NCI-H69 (cell line): Measurements from ENCODE around the gene MYO15A.

Source experiments
- DNase-seq: peaks from one replicate; lab custom pipeline; 2025; lab: John Stamatoyannopoulos, UW

Gene MYO15A

DNA sequence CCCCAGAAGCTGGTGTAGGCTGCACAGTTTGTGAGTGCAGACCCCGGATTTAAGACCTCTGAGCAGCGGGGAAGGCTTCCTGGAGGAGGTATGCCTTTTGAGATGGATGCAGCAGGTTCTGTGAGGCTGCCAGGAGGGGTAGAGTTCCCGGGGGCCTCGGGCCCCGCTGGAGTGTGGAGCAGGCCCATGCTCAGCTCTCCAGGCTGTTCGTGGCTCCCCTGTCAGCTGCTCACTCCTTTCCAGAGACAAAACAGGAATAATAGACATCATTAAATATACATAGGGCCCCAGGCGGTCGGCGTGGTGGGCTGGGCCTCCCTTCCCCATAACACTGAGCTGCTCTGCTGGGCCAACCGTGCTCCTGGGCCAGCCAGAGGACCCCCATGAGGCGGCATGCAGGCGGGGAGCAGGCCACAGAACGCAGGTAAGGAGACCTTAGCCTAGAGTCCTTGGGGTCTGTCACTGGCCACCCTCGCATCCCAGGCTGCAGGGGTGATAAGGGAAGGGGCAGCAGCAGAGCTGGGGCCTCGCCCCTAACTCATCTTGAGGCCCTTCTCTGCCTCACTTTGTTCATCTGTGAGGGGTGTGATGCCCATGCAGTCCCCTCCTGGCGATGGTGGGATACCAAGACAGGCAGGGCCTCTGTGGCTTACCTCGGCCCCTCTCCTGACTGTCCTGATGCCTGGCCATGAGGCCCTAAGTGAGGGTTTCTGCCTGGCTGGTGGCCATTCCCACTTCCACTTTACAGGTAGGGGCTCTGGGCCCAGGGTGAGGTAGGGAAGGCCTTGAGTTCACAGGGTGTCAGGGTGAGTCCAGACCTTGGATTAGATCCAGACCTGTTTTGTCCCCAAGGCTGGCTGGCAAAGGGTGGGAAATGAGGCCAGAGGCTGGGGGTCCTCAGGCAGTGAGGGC, at the start of gene MYO15A:
TSS of gene MYO15A (plus strand) at position 356 of the 912 bp plus-strand sequence. CDS start 10,045 bp downstream, outside the sequence.
- no peak for DNase-seq

DNA sequence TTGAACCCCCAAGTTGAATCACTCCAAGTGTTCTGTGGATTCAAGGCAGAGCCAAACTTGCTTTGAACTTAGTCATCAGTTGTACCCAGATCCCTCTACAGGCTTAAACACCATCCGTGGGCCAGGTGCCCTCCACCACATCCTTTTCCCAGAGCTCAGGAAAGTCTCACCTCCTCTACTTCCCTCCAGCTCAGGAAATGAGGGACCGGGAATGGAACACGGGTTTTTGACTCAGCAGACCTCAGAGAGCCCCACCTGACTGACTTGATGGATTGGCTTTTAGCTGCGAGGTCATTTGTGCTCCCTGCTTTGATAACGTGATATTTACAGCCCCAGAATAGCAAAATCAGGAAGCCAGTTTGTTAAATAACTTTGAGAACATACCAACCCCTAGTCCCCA, 49.3 kb upstream of the MYO15A start:
- no peak for DNase-seq

GRCh38 chr17:18064053-18064452, 44.5 kb upstream of the MYO15A start:
- no peak for DNase-seq

DNA sequence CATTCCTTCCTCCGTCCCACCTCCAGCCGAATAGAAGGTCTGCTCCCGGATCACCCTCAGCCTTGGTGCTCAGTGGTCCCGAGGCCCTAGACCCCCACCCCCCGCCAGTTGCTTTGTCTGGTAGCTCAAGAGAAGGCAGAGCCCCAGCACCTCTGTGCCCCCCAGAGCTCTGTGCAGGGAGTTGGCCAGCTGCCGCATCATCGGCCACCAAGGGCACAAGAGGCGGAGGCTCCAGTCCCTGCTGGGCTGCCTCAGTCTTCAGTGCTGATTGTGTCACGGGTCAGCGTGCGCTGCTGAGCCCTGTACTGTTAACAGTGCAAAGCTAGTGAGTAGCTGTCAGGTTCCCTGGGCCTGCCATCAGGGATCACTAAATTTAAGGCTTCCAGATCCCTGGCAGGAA, 43.0 kb upstream of the MYO15A start:
- no peak for DNase-seq

DNA sequence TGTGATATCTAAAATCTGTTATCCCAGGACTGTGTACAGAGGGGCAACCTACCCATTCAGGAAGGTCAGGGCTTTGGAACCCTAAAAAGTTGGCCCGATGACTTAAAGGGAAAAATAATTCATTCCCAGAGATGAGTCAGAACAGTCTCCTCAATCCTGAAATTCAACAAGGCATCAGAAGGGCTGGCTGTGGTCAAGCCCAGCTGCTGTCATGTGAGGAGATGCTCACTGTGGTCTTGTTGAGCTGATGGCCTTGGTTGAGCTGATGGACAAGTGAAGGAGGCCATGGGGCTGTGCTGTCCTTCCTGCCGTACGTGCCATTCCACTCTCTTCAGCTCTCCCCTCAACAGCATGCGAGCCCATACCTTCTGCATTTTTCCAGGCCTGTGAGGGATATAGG, 41.7 kb upstream of the MYO15A start:
- DNase-seq: no peak

DNA sequence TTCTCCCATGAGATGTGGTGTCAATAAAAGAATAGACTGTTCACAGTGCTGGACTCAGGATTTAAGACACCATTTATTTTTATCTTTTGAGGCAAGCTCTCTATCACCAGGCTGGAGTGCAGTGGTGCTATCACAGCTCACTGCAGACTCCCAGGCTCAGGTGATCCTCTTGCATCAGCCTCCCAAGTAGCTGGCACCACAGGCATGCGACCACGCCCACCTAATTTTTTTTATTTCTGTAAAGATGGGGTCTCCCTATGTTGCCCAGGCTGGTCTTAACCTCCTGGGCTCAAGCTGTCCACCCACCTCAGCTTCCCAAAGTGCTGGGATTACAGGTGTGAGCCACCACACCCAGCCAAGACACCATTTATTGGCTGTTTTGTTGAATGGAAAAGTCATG, 39.5 kb upstream of the MYO15A start:
- no peak for DNase-seq

- peak; percentile 84 for DNase-seq
Measured at GRCh38 chr17:18070861-18071340, 37.7 kb upstream of the MYO15A start.

- DNase-seq: no peak
Measured at GRCh38 chr17:18071751-18072150, 36.8 kb upstream of the MYO15A start.

GRCh38 chr17:18074566-18075272, 33.8 kb upstream of the MYO15A start:
- no peak for DNase-seq

DNA sequence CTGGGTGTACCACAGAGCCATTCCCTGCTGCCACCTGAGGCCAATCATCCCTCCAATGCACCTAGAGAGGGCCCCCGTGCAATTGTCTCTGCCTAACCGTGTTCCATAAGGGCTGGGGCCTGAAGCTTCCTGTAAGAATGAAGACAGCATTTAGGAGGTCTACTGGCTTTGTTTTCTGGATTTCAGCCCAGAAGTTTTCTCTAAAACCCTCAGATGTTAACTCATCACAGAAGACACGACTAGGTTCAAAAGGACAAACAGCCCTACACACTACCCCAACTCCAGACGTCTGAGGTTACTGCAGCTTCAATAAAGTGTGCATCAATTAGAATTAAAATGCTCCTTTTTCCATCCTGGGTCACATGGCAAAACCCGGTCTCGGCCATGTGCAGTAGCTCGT, 31.6 kb upstream of the MYO15A start:
- DNase-seq: no peak

- DNase-seq: no peak
Measured at GRCh38 chr17:18079543-18079942, 29.0 kb upstream of the MYO15A start.

GRCh38 chr17:18084256-18084655, 24.3 kb upstream of the MYO15A start:
- DNase-seq: no peak

DNA sequence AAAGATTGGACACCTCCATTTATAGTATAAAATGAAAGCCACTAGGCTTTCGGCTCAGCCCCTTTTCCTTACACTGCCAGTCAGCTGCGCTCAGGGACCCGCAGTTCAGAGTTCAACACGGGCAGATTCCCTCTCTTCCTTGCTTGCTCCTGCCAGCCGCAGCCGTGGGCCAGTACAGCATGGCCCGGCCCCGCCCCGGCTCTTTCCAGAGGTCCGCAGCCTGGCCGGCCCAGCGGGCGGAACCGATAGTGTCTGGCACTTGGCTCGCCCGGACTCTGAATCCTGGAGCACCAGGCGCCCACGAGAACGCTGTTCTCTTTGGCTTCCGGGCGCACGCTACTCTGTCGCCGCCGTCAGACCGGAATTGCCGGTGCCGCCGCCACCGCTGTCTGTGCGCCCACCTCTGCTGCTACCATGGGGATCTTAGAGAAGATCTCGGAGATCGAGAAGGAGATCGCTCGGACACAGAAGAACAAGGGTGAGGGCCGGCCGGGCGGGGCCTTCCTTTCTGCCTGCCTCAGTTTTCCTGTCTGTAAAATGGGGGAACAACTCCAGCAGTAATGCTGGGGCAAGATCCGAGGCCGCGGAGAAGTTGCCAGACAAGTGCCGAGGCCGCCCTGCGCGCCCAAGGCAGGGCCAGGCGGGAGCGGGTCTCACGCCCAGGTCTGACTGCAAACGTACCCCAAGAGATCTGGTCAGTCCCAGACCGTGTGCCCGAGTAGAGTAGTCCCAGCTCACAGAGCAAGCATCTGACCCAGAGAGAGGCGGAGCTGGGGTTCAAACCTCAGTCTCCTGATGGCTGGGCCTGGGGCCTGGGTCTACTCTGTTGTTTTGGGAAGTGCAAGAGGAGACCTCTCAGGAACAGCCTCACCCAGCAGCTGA, 20.7 kb upstream of the MYO15A start, which contains the start of gene DRG2:
TSS of gene DRG2 (plus strand) at position 339 of the 882 bp plus-strand sequence. CDS start at position 415, 76 bp downstream.
- peak; percentile 87 for DNase-seq

DNA sequence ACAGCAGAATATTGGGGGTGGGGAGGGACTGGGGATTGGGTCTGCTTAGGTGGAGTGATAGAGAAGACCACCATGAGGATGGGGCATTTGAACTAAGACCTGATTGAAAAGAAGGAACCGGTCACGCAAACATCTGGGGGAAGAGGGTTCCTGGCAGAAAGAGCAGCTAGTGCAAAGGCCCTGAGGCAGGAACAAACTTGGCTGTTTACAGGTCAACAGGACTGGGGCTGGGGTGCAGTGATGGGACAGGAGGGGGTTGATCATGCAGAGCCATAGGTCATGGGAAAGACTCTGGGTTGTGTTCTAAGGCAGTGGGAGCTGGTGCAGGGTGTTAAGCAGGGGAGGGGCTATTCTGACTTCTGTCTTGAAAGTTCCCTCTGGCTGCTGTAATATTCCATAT, 18.9 kb upstream of the MYO15A start:
- no peak for DNase-seq

DNA sequence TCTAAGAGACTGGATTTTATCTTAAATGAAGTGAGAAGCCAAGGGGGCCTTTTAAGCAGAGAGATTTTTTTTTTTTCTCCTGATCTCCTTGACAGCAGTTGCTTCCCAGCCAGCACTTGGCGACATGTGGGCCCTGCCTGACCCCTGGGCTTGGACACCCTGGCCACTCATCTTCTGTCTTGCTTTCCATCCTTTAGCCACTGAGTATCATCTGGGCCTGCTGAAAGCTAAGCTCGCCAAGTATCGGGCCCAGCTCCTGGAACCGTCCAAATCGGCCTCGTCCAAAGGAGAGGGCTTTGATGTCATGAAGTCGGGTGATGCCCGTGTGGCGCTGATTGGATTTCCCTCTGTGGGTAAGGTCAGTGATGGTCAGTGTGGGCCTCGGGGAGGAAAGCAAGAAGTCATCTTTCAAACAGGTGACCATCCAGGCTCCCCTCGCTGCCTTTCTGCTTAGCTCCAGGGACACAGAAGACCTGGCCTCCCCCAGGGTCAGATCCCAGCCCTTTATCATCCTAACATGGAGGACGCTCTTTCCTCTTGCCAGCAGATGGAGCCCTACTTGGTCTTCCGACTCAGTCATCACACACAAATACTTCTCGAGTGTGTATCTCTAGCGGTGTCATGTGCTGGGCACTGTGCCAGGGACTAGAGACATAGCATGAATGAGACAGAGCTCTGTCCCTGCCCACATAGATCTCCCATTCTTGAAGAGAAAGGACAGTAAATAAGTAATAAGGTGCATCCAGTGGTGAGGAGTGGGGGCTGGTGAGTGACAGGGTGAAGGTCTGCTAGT, 14.7 kb upstream of the MYO15A start:
- DNase-seq: peak; percentile 40

- no peak for DNase-seq
Measured at GRCh38 chr17:18094409-18094807, 14.1 kb upstream of the MYO15A start.

- no peak for DNase-seq
Measured at GRCh38 chr17:18099516-18099915, 9.0 kb upstream of the MYO15A start.

DNA sequence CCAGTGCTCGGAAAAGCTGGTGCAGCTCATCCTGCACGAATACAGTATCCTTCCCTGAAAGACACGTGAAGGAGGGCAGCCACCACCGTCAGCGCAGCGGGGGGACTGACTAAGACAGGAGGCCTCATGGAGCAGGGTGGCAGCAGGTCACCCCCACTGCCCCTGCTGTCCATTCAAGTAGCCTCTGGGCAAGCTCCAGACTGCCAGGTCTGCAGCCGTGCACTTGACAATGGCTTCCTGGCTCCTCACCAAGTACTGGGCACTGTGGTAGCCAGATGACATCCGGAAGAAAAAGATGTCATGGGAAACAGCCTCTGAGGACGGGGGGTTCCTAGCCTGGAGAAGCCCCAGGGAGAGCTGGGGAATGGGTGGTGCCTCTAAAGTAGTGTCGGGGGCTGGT, 7.9 kb upstream of the MYO15A start:
- no peak for DNase-seq

DNA sequence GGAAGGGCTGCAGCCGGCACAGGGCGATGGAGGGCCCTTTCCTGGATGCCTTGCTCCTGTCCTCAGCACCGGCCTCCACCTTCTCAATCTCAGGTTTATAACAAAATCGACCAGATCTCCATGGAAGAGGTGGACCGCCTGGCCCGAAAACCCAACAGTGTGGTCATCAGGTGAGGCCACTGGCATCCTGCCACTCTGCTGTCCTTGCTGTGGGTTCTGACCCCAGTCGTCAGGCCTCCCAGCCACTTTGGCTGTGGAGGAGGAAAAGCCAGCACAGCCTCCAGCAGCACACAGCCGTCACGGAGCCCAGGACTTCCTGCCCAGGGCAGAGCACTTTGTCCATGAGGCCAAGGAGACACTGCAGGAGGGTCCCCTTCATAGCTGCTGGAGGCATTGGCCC, 6.7 kb upstream of the MYO15A start:
- DNase-seq: no peak

DNA sequence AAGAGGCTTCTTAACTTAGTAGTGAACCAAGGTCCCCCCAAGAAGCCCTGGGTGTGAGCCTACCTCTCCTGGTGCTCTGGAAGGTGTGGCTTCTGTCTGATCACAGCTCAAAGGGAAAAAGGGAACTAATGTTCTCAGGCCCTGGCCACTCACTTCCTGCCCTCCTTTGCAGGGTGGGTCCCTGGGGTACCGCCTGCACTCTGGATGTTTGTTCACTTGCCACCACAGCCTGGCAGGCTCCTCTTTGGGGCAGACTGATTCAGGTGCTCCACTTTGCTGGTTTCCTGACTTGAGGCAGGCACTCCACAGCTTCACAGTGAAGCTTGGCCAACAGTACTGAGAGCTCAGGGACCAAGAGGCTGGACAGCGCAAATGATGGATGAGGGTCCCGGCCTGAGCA, 5.9 kb upstream of the MYO15A start:
- DNase-seq: no peak

DNA sequence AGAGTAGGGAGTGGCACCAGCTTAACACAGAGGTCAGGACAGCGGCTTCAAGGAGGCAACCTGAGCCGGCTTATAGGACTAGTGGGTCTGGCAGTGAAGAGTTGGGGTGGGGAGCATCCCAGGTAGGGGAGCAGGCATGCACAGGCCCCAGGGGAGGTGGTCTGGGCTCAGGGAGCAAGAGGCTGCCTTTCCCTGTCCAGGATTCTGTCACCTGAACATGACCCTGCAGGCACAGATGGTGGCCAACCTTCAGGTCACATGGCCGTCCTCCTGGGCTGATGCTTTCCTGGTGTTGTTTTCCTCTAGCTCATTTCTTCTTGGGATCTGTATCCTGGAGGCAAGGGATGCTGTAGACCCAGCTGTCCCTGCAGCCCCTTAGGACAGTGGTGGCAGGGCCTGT, 3.5 kb upstream of the MYO15A start:
- DNase-seq: no peak
